GM23338 (cell line): ENCODE results near the gene ADGRD1. TPM values are rescaled to one million over a fixed set of nuclear protein-coding genes. Genes with fewer than 3 reads are reported as not detected.

Experiments
- ATAC-seq: fragments of 200-7000 bp; cut with Tn5 transposase; 3 replicates; pipeline ENCODE4 v1.9.1; 2020
- DNase-seq: peaks from one replicate; pipeline ENCODE4 v3.0.0-alpha.2; 2015; ENCODE audit warnings: low spot score
- H2AFZ ChIP-seq: fragments of 200-600 bp; sonication (generic); 2 replicates; pipeline ENCODE4 v1.8.0; 2016; ENCODE audit warnings: antibody characterized with exemption, mild to moderate bottlenecking, moderate library complexity
- H3F3A ChIP-seq: fragments of 200-600 bp; sonication (generic); replicated peaks from 2 replicates; pipeline ENCODE4 v1.8.0; 2017; ENCODE audit warnings: antibody characterized with exemption, mixed run types, low read depth
- H3K27ac ChIP-seq: fragments of 200-600 bp; sonication (generic); 2 replicates; pipeline ENCODE4 v1.6.1; 2016; ENCODE audit warnings: low read depth
- H3K27me3 ChIP-seq: fragments of 200-600 bp; sonication (generic); 2 replicates; pipeline ENCODE4 v1.8.0; 2016; ENCODE audit warnings: mild to moderate bottlenecking, mixed run types, moderate library complexity; ENCODE audit not compliant: insufficient read depth
- H3K36me3 ChIP-seq: fragments of 200-600 bp; sonication (generic); 2 replicates; pipeline ENCODE4 v1.8.0; 2016; ENCODE audit warnings: mild to moderate bottlenecking; ENCODE audit not compliant: insufficient read depth
- H3K4me1 ChIP-seq: fragments of 200-600 bp; sonication (generic); 2 replicates; pipeline ENCODE4 v1.8.0; 2016; ENCODE audit warnings: mild to moderate bottlenecking, moderate library complexity; ENCODE audit not compliant: insufficient read depth
- H3K4me2 ChIP-seq: fragments of 200-600 bp; sonication (generic); 2 replicates; pipeline ENCODE4 v1.7.1; 2017; ENCODE audit warnings: mixed run types
- H3K4me3 ChIP-seq: fragments of 200-600 bp; sonication (generic); 2 replicates; pipeline ENCODE4 v1.6.1; 2016; ENCODE audit warnings: mixed run types
- H3K79me2 ChIP-seq: fragments of 200-600 bp; sonication (generic); replicated peaks from 2 replicates; pipeline ENCODE4 v1.8.0; 2017; ENCODE audit warnings: mild to moderate bottlenecking; ENCODE audit not compliant: insufficient read depth
- H3K9me2 ChIP-seq: fragments of 200-600 bp; sonication (generic); 2 replicates; pipeline ENCODE4 v1.8.0; 2017; ENCODE audit not compliant: insufficient read depth
- H4K20me1 ChIP-seq: fragments of 200-600 bp; sonication (generic); replicated peaks from 2 replicates; pipeline ENCODE4 v1.8.0; 2017; ENCODE audit warnings: mild to moderate bottlenecking; ENCODE audit not compliant: insufficient read depth
- H3K27ac Mint-ChIP-seq: 2 replicates; pipeline ENCODE4 v1.8.0; 2020; ENCODE audit warnings: inconsistent platforms, mild to moderate bottlenecking, moderate library complexity, mixed read lengths
- H3K27me3 Mint-ChIP-seq: 3 replicates; pipeline ENCODE4 v1.8.0; 2022; ENCODE audit warnings: low read depth, mild to moderate bottlenecking, moderate library complexity, mixed read lengths, inconsistent platforms; ENCODE audit not compliant: insufficient read depth, poor library complexity
- H3K36me3 Mint-ChIP-seq: 3 replicates; pipeline ENCODE4 v1.8.0; 2021; ENCODE audit warnings: low read depth, mild to moderate bottlenecking, inconsistent platforms, moderate library complexity, mixed read lengths
- H3K4me1 Mint-ChIP-seq: 3 replicates; pipeline ENCODE4 v1.8.0; 2020; ENCODE audit warnings: mild to moderate bottlenecking, inconsistent platforms, mixed read lengths
- H3K4me3 Mint-ChIP-seq: 3 replicates; pipeline ENCODE4 v1.8.0; 2021; ENCODE audit warnings: moderate library complexity, mild to moderate bottlenecking, inconsistent platforms, mixed read lengths
- H3K9me3 Mint-ChIP-seq: 3 replicates; pipeline ENCODE4 v1.8.0; 2020; ENCODE audit warnings: moderate library complexity, mild to moderate bottlenecking, inconsistent platforms, mixed read lengths
- ETS1 ChIP-seq: IDR thresholded peaks from 2 replicates; pipeline ENCODE4 v1.6.1; 2016; ENCODE audit warnings: antibody characterized with exemption
- EZH2 ChIP-seq: fragments of 200-600 bp; sonication (generic); IDR thresholded peaks from one replicate; pipeline ENCODE4 v1.8.0; 2017; ENCODE audit warnings: antibody characterized with exemption, mild to moderate bottlenecking, low read depth; ENCODE audit not compliant: unreplicated experiment
- JUNB ChIP-seq: IDR thresholded peaks from one replicate; pipeline ENCODE4 v1.6.1; 2016; ENCODE audit warnings: antibody characterized with exemption; ENCODE audit not compliant: unreplicated experiment
- NANOG ChIP-seq: IDR thresholded peaks from 2 replicates; pipeline ENCODE4 v1.6.1; 2016; ENCODE audit warnings: antibody characterized with exemption, borderline replicate concordance
- POLR2AphosphoS5 ChIP-seq: IDR thresholded peaks from 2 replicates; pipeline ENCODE4 v1.6.1; 2016; ENCODE audit warnings: antibody characterized with exemption, low read depth
- STAT1 ChIP-seq: IDR thresholded peaks from one replicate; pipeline ENCODE4 v1.6.1; 2016; ENCODE audit warnings: antibody characterized with exemption; ENCODE audit not compliant: unreplicated experiment
- ZNF114 ChIP-seq: fragments of 250-450 bp; sonication (Bioruptor Pico); IDR thresholded peaks from 2 replicates; pipeline ENCODE4 v1.5.0; 2020; ENCODE audit warnings: mild to moderate bottlenecking, moderate library complexity
- ZNF331 ChIP-seq: fragments of 250-450 bp; sonication (Bioruptor Pico); IDR thresholded peaks from 2 replicates; pipeline ENCODE4 v1.5.0; 2020; ENCODE audit warnings: low read depth, mild to moderate bottlenecking, moderate library complexity
- polyA plus RNA-seq: library from polyadenylated mRNA; unstranded; fragments of >200 nt; fragmentation: Nextera tagmentation; extraction: Ambion mirVana; gene quantifications from 2 replicates; pipeline ENCODE4 v1.2.1, GENCODE V29; 2016
- total RNA-seq: library from RNA; depleted of rRNA; stranded (reverse); fragments of >200 nt; shearing (Covaris generic); gene quantifications from 2 replicates; pipeline ENCODE4 v1.2.3, GENCODE V29; 2014
- TF ChIP-seq, protein P1 (sequence below): fragments of 250-450 bp; sonication (Bioruptor Pico); IDR thresholded peaks from 2 replicates; pipeline ENCODE4 v1.5.0; 2020; ENCODE audit warnings: mild to moderate bottlenecking, moderate library complexity
- TF ChIP-seq, protein P2 (sequence below): IDR thresholded peaks from one replicate; pipeline ENCODE4 v1.6.1; 2018; ENCODE audit warnings: antibody characterized with exemption; ENCODE audit not compliant: unreplicated experiment

Gene ADGRD1
- total and polyA plus RNA-seq, 2 experiments from 2014 or later: 1.4 TPM; not detected in 1

DNA sequence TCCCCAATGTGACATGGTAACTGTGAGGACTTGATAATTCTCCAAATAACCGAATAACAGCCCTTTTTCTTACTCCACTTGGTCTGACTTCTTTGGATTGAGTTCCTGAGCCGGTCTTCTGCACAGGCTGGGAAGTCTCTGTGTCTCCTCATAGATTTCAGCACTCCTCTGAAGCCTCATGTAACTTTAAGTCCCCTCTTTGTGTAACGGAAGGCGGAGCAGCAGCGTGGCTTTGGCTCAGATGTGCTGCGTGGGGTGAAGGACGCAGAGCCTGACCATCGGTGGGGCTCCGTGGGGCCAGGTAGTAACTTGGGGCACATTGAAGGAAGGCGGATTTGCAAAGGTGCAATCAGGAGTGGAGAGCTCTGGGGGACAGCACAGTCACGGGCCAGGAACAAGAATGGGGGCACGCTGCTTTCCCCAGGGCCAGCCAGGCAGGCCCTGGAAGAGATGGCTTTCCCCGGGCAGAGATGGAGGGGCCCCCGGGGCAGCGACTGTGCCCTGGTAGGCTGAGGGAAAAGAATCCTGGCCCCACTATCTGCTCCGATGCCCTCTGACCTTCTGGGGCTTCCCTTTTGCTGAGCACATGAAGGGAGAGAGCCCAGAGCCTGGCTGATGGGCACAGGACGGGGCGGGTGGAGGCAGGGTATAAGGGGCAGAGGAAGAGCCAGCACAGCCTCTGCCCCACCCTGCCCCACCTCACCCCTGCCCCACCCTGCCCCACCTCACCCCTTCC, 56.9 kb downstream of the ADGRD1 start:
- Histone ChIP-seq H3K9me2 (no peaks in the 10 kb centered on the region), H3K4me3 (no peak overlapping the region), H3K27me3 (no peaks in the 10 kb centered on the region), H3F3A (no peaks in the 10 kb centered on the region), H3K79me2 (no peaks in the 10 kb centered on the region), H3K4me2 (no peak overlapping the region), H3K27ac (no peak overlapping the region), H3K36me3 (no peaks in the 10 kb centered on the region), H4K20me1 (no peaks in the 10 kb centered on the region), H2AFZ (no peak overlapping the region), H3K4me1 (no peaks in the 10 kb centered on the region)
- Mint-ChIP-seq H3K27ac (no peak overlapping the region), H3K4me1 (peaks cover 2% of the 10 kb centered on the region; the same call in 1 of the 3 replicates), H3K9me3 (no peaks in the 10 kb centered on the region), H3K36me3 (no peaks in the 10 kb centered on the region), H3K27me3 (peaks cover 14% of the 10 kb centered on the region), H3K4me3 (no peak overlapping the region)
- TF ChIP-seq, protein P1, sequence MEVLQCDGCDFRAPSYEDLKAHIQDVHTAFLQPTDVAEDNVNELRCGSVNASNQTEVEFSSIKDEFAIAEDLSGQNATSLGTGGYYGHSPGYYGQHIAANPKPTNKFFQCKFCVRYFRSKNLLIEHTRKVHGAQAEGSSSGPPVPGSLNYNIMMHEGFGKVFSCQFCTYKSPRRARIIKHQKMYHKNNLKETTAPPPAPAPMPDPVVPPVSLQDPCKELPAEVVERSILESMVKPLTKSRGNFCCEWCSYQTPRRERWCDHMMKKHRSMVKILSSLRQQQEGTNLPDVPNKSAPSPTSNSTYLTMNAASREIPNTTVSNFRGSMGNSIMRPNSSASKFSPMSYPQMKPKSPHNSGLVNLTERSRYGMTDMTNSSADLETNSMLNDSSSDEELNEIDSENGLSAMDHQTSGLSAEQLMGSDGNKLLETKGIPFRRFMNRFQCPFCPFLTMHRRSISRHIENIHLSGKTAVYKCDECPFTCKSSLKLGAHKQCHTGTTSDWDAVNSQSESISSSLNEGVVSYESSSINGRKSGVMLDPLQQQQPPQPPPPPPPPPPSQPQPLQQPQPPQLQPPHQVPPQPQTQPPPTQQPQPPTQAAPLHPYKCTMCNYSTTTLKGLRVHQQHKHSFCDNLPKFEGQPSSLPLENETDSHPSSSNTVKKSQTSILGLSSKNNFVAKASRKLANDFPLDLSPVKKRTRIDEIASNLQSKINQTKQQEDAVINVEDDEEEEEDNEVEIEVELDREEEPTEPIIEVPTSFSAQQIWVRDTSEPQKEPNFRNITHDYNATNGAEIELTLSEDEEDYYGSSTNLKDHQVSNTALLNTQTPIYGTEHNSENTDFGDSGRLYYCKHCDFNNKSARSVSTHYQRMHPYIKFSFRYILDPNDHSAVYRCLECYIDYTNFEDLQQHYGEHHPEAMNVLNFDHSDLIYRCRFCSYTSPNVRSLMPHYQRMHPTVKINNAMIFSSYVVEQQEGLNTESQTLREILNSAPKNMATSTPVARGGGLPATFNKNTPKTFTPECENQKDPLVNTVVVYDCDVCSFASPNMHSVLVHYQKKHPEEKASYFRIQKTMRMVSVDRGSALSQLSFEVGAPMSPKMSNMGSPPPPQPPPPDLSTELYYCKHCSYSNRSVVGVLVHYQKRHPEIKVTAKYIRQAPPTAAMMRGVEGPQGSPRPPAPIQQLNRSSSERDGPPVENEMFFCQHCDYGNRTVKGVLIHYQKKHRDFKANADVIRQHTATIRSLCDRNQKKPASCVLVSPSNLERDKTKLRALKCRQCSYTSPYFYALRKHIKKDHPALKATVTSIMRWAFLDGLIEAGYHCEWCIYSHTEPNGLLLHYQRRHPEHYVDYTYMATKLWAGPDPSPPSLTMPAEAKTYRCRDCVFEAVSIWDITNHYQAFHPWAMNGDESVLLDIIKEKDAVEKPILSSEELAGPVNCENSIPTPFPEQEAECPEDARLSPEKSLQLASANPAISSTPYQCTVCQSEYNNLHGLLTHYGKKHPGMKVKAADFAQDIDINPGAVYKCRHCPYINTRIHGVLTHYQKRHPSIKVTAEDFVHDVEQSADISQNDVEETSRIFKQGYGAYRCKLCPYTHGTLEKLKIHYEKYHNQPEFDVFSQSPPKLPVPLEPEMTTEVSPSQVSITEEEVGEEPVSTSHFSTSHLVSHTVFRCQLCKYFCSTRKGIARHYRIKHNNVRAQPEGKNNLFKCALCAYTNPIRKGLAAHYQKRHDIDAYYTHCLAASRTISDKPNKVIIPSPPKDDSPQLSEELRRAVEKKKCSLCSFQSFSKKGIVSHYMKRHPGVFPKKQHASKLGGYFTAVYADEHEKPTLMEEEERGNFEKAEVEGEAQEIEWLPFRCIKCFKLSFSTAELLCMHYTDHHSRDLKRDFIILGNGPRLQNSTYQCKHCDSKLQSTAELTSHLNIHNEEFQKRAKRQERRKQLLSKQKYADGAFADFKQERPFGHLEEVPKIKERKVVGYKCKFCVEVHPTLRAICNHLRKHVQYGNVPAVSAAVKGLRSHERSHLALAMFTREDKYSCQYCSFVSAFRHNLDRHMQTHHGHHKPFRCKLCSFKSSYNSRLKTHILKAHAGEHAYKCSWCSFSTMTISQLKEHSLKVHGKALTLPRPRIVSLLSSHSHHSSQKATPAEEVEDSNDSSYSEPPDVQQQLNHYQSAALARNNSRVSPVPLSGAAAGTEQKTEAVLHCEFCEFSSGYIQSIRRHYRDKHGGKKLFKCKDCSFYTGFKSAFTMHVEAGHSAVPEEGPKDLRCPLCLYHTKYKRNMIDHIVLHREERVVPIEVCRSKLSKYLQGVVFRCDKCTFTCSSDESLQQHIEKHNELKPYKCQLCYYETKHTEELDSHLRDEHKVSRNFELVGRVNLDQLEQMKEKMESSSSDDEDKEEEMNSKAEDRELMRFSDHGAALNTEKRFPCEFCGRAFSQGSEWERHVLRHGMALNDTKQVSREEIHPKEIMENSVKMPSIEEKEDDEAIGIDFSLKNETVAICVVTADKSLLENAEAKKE (CRISPR knock-in tag): no peak
- TF ChIP-seq ZNF114 (CRISPR knock-in tag): no peak
- TF ChIP-seq, protein P2, sequence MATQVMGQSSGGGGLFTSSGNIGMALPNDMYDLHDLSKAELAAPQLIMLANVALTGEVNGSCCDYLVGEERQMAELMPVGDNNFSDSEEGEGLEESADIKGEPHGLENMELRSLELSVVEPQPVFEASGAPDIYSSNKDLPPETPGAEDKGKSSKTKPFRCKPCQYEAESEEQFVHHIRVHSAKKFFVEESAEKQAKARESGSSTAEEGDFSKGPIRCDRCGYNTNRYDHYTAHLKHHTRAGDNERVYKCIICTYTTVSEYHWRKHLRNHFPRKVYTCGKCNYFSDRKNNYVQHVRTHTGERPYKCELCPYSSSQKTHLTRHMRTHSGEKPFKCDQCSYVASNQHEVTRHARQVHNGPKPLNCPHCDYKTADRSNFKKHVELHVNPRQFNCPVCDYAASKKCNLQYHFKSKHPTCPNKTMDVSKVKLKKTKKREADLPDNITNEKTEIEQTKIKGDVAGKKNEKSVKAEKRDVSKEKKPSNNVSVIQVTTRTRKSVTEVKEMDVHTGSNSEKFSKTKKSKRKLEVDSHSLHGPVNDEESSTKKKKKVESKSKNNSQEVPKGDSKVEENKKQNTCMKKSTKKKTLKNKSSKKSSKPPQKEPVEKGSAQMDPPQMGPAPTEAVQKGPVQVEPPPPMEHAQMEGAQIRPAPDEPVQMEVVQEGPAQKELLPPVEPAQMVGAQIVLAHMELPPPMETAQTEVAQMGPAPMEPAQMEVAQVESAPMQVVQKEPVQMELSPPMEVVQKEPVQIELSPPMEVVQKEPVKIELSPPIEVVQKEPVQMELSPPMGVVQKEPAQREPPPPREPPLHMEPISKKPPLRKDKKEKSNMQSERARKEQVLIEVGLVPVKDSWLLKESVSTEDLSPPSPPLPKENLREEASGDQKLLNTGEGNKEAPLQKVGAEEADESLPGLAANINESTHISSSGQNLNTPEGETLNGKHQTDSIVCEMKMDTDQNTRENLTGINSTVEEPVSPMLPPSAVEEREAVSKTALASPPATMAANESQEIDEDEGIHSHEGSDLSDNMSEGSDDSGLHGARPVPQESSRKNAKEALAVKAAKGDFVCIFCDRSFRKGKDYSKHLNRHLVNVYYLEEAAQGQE: no peak
- no peak for TF ChIP-seq ETS1
- no peak for TF ChIP-seq NANOG
- TF ChIP-seq POLR2AphosphoS5: no peak
- TF ChIP-seq STAT1: no peak
- TF ChIP-seq JUNB: no peak
- no peak for TF ChIP-seq ZNF331 (CRISPR knock-in tag)
- TF ChIP-seq EZH2: no peak
- DNase-seq (no peak), ATAC-seq (no peak)
